ENCODE measurements around the gene SLC26A8. TPM values are rescaled to one million over a fixed set of nuclear protein-coding genes. Genes with fewer than 3 reads are reported as not detected.

The SLC26A8 gene
- total RNA-seq, 1 experiment from 2014 or later, result not detected

- CTCF ChIA-PET, result interaction anchor here (0.8 kb wide), 1 partner anchor 41 kb away, joined by 3 read pairs; the partner anchor contains the start of gene MAPK14
- no peak overlapping the region for H3K27ac ChIP-seq (ENCODE audit: low read depth, low read length)
- no peaks in the 10 kb centered on the region for H3K9me2 ChIP-seq (ENCODE audit: insufficient read depth)
- no peak overlapping the region for H3K9ac ChIP-seq (ENCODE audit: low read length)
- H2AFZ ChIP-seq (ENCODE audit: low read depth, low read length, poor library complexity, severe bottlenecking), result no peak overlapping the region
- H3K4me3 ChIP-seq (replicated peaks in 1 of 2; ENCODE audit: low read depth in 1 of 2, low read length in 2 of 2), result no peak overlapping the region
- no peaks in the 10 kb centered on the region for H4K20me1 ChIP-seq (ENCODE audit: insufficient read depth)
- H3K4me1 ChIP-seq (ENCODE audit: control insufficient read depth in 1 of 2, insufficient read depth in 2 of 2, low read length in 2 of 2), result peaks cover 6 to 13% of the 10 kb centered on the region in 2 experiments; a peak in 3 of 4 replicates
- DNase-seq (ENCODE audit: low read depth, low spot score) (no peak), ATAC-seq (no peak)
- POLR2A ChIA-PET, result no interaction called here
- no peak overlapping the region for H3K4me2 ChIP-seq (ENCODE audit: low read length)
- intact Hi-C loops (cut with micrococcal nuclease), result no loop called here
- peaks cover 70% of the 10 kb centered on the region for H3K79me2 ChIP-seq (ENCODE audit: insufficient read depth, low read length)
- no peaks in the 10 kb centered on the region for H3K27me3 ChIP-seq (ENCODE audit: insufficient read depth, low read length)
- BruUV-seq (replicated peaks), result no TSS peak
- RAD21 ChIA-PET (ENCODE audit: low non-redundant PET in 1 of 2, low total read pairs in 2 of 2, uncharacterized antibody in 2 of 2, unreplicated experiment in 2 of 2), result no interaction called here
- TF ChIP-seq REST (IDR thresholded peaks at IDR 0.05; ENCODE audit: low read depth) (no peak), EZH2phosphoT487 (IDR thresholded peaks at IDR 0.05; ENCODE audit: borderline replicate concordance) (no peak)
- no peaks in the 10 kb centered on the region for H3K36me3 ChIP-seq (ENCODE audit: control insufficient read depth in 1 of 2, insufficient read depth in 2 of 2, low read length in 2 of 2)
- H3K9me3 ChIP-seq (ENCODE audit: control insufficient read depth in 1 of 2, insufficient read depth in 1 of 2, low read depth in 1 of 2, low read length in 2 of 2), result no peaks in the 10 kb centered on the region
Measured at GRCh38 chr6:36068586-36068985, 44.1 kb upstream of the SLC26A8 start.

- ATAC-seq, result no peak
- Histone ChIP-seq H3K4me3 (replicated peaks in 1 of 2; ENCODE audit: low read depth in 1 of 2, low read length in 2 of 2) (no peak overlapping the region), H3K4me2 (ENCODE audit: low read length) (no peak overlapping the region), H3K27ac (ENCODE audit: low read depth, low read length) (no peak overlapping the region), H3K36me3 (ENCODE audit: control insufficient read depth in 1 of 2, insufficient read depth in 2 of 2, low read length in 2 of 2) (no peaks in the 10 kb centered on the region), H3K9me2 (ENCODE audit: insufficient read depth) (no peaks in the 10 kb centered on the region), H3K79me2 (ENCODE audit: insufficient read depth, low read length) (peaks cover 76% of the 10 kb centered on the region), H2AFZ (ENCODE audit: low read depth, low read length, poor library complexity, severe bottlenecking) (no peak overlapping the region), H3K9me3 (ENCODE audit: control insufficient read depth in 1 of 2, insufficient read depth in 1 of 2, low read depth in 1 of 2, low read length in 2 of 2) (no peaks in the 10 kb centered on the region), H4K20me1 (ENCODE audit: insufficient read depth) (no peaks in the 10 kb centered on the region), H3K4me1 (ENCODE audit: control insufficient read depth in 1 of 2, insufficient read depth in 2 of 2, low read length in 2 of 2) (peaks cover 6 to 13% of the 10 kb centered on the region in 2 experiments; a peak in 3 of 4 replicates), H3K27me3 (ENCODE audit: insufficient read depth, low read length) (no peaks in the 10 kb centered on the region), H3K9ac (ENCODE audit: low read length) (no peak overlapping the region)
- DNase-seq (ENCODE audit: low read depth, low spot score), result no peak
- RAD21 ChIA-PET (ENCODE audit: low non-redundant PET in 1 of 2, low total read pairs in 2 of 2, uncharacterized antibody in 2 of 2, unreplicated experiment in 2 of 2), result no interaction called here
- TF ChIP-seq ZFX (IDR thresholded peaks at IDR 0.05) (no peak), ELF1 (IDR thresholded peaks at IDR 0.05; ENCODE audit: borderline replicate concordance, low read depth) (no peak)
- POLR2A ChIA-PET, result no interaction called here
- CTCF ChIA-PET, result no interaction called here
- no TSS peak for BruUV-seq (replicated peaks)
- intact Hi-C loops (cut with micrococcal nuclease), result no loop called here
Measured at GRCh38 chr6:36068012-36068392, 43.6 kb upstream of the SLC26A8 start.

All from HCT116 (cell line).